ENCODE data around the gene SOX1. TPM values are rescaled to one million over a fixed set of nuclear protein-coding genes. Genes with fewer than 3 reads are reported as not detected.

The SOX1 gene
- total RNA-seq, 3 donors from 2014 or later (not counting 1 experiment from before 2014, with no cell fraction given) = not detected

- H3K9me3 ChIP-seq (ENCODE audit: control insufficient read depth, insufficient read depth, low read length) = no peaks in the 10 kb centered on the region
- no peaks in the 10 kb centered on the region for H3K4me1 ChIP-seq (ENCODE audit: control insufficient read depth, insufficient read depth, low read length)
- H3K36me3 ChIP-seq (ENCODE audit: control insufficient read depth, insufficient read depth, low read length) = no peaks in the 10 kb centered on the region
- peaks cover 0 to 6% of the 10 kb centered on the region in 2 donors for H3K4me1 Mint-ChIP-seq
- H3K27me3 ChIP-seq (ENCODE audit: control insufficient read depth, insufficient read depth, low read length) = no peaks in the 10 kb centered on the region
- no peak for TF ChIP-seq CTCF (IDR thresholded peaks at IDR 0.05)
- H3K9me3 Mint-ChIP-seq = no peaks in the 10 kb centered on the region
- DNase-seq = no peak
- no peak overlapping the region for H3K4me3 Mint-ChIP-seq
- H3K4me3 ChIP-seq (ENCODE audit: low read length) = no peak overlapping the region
- 70% methylated on average over 7 of the region's 7 CpGs for WGBS (ENCODE audit: insufficient coverage)
- no peak overlapping the region for H3K27ac ChIP-seq (ENCODE audit: low read length)
- no peaks in the 10 kb centered on the region for H3K36me3 Mint-ChIP-seq
- H3K27ac Mint-ChIP-seq = no peak overlapping the region
- intact Hi-C loops (cut with micrococcal nuclease) = no loop called here
- ATAC-seq = no peak
- H3K27me3 Mint-ChIP-seq (ENCODE audit: low read depth in 2 of 2) = peaks cover 26 to 55% of the 10 kb centered on the region in 2 donors
Measured at GRCh38 chr13:112113348-112113747, 46.4 kb downstream of the SOX1 start.

GRCh38 chr13:112113851-112114250 is 46.9 kb downstream of the SOX1 start:
- H3K4me3 Mint-ChIP-seq = no peak overlapping the region
- no peaks in the 10 kb centered on the region for H3K27me3 ChIP-seq (ENCODE audit: control insufficient read depth, insufficient read depth, low read length)
- H3K36me3 Mint-ChIP-seq = no peaks in the 10 kb centered on the region
- H3K9me3 ChIP-seq (ENCODE audit: control insufficient read depth, insufficient read depth, low read length) = no peaks in the 10 kb centered on the region
- H3K4me3 ChIP-seq (ENCODE audit: low read length) = no peak overlapping the region
- no peaks in the 10 kb centered on the region for H3K36me3 ChIP-seq (ENCODE audit: control insufficient read depth, insufficient read depth, low read length)
- no peaks in the 10 kb centered on the region for H3K4me1 ChIP-seq (ENCODE audit: control insufficient read depth, insufficient read depth, low read length)
- no peak for DNase-seq
- 65% methylated on average over 4 of the region's 4 CpGs for WGBS (ENCODE audit: insufficient coverage)
- peaks cover 0 to 6% of the 10 kb centered on the region in 2 donors for H3K4me1 Mint-ChIP-seq
- H3K27ac Mint-ChIP-seq = no peak overlapping the region
- H3K27me3 Mint-ChIP-seq (ENCODE audit: low read depth in 2 of 2) = peaks cover 21 to 55% of the 10 kb centered on the region in 2 donors
- ATAC-seq = peak in 1 of 3 donors; percentile 31
- TF ChIP-seq CTCF (IDR thresholded peaks at IDR 0.05) = no peak
- H3K27ac ChIP-seq (ENCODE audit: low read length) = no peak overlapping the region
- H3K9me3 Mint-ChIP-seq = no peaks in the 10 kb centered on the region
- intact Hi-C loops (cut with micrococcal nuclease) = no loop called here

GRCh38 chr13:112114391-112114790 is 47.4 kb downstream of the SOX1 start:
- Mint-ChIP-seq H3K27me3 (ENCODE audit: low read depth in 2 of 2) (peaks cover 21 to 55% of the 10 kb centered on the region in 2 donors), H3K9me3 (no peaks in the 10 kb centered on the region), H3K36me3 (no peaks in the 10 kb centered on the region), H3K4me1 (peaks cover 0 to 6% of the 10 kb centered on the region in 2 donors), H3K4me3 (no peak overlapping the region), H3K27ac (no peak overlapping the region)
- Histone ChIP-seq H3K4me1 (ENCODE audit: control insufficient read depth, insufficient read depth, low read length) (no peaks in the 10 kb centered on the region), H3K36me3 (ENCODE audit: control insufficient read depth, insufficient read depth, low read length) (no peaks in the 10 kb centered on the region), H3K4me3 (ENCODE audit: low read length) (no peak overlapping the region), H3K9me3 (ENCODE audit: control insufficient read depth, insufficient read depth, low read length) (no peaks in the 10 kb centered on the region), H3K27me3 (ENCODE audit: control insufficient read depth, insufficient read depth, low read length) (no peaks in the 10 kb centered on the region), H3K27ac (ENCODE audit: low read length) (no peak overlapping the region)
- no peak for TF ChIP-seq CTCF (IDR thresholded peaks at IDR 0.05)
- ATAC-seq = no peak
- 66% methylated on average over 11 of the region's 11 CpGs for WGBS (ENCODE audit: insufficient coverage)
- no peak for DNase-seq
- intact Hi-C loops (cut with micrococcal nuclease) = no loop called here

GRCh38 chr13:112115403-112116091 is 48.6 kb downstream of the SOX1 start:
- H3K4me1 ChIP-seq (ENCODE audit: control insufficient read depth, insufficient read depth, low read length) = no peaks in the 10 kb centered on the region
- WGBS (ENCODE audit: insufficient coverage) = 85% methylated on average over 20 of the region's 20 CpGs
- H3K9me3 ChIP-seq (ENCODE audit: control insufficient read depth, insufficient read depth, low read length) = no peaks in the 10 kb centered on the region
- Mint-ChIP-seq H3K4me1 (peaks cover 0 to 6% of the 10 kb centered on the region in 2 donors), H3K4me3 (no peak overlapping the region), H3K36me3 (no peaks in the 10 kb centered on the region), H3K9me3 (no peaks in the 10 kb centered on the region), H3K27ac (no peak overlapping the region), H3K27me3 (ENCODE audit: low read depth in 2 of 2) (peaks cover 16 to 55% of the 10 kb centered on the region in 2 donors)
- DNase-seq (no peak), ATAC-seq (no peak)
- no peak for TF ChIP-seq CTCF (IDR thresholded peaks at IDR 0.05)
- H3K36me3 ChIP-seq (ENCODE audit: control insufficient read depth, insufficient read depth, low read length) = no peaks in the 10 kb centered on the region
- H3K27me3 ChIP-seq (ENCODE audit: control insufficient read depth, insufficient read depth, low read length) = no peaks in the 10 kb centered on the region
- intact Hi-C loops (cut with micrococcal nuclease) = no loop called here
- H3K4me3 ChIP-seq (ENCODE audit: low read length) = no peak overlapping the region
- H3K27ac ChIP-seq (ENCODE audit: low read length) = no peak overlapping the region
